HFF-Myc (cell line): Measurements from ENCODE around the gene TMEM91.

Experiments used
- DNase-seq: peaks from one replicate; pipeline ENCODE4 v3.0.0-alpha.2; 2011; ENCODE audit warnings: low read depth; ENCODE audit errors: extremely low read depth
- H3K4me3 ChIP-seq: replicated peaks from 2 replicates; pipeline ENCODE4 v1.5.1; 2011; ENCODE audit warnings: low read depth, mild to moderate bottlenecking, control low read depth, low read length
- TF ChIP-seq, protein P1 (sequence below): IDR thresholded peaks from 2 replicates; pipeline ENCODE4 v1.5.1; 2012; ENCODE audit warnings: mild to moderate bottlenecking, low read depth, low read length, control low read depth; ENCODE audit errors: missing control alignments

TMEM91 gene

DNA sequence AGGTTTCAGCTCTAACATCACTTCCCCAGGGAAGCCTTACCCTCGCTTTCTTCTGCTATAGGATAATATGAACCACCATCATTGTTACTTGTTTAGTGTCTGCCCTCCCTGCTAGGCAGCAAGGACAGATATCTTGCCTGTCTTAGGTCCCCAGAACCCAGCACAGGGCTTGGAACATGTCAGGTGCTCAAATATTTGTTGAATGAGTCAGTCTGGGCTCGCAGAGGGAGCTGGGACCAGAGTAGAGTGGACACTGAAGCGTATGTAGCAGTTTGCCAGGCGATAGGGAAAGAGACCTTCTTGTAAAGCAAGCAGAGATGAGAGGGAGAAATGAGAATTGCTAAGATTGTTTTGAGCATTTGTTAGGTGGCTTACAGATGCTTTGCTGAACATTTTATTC lies 33.0 kb downstream of the TMEM91 start:
- TF ChIP-seq, protein P1, sequence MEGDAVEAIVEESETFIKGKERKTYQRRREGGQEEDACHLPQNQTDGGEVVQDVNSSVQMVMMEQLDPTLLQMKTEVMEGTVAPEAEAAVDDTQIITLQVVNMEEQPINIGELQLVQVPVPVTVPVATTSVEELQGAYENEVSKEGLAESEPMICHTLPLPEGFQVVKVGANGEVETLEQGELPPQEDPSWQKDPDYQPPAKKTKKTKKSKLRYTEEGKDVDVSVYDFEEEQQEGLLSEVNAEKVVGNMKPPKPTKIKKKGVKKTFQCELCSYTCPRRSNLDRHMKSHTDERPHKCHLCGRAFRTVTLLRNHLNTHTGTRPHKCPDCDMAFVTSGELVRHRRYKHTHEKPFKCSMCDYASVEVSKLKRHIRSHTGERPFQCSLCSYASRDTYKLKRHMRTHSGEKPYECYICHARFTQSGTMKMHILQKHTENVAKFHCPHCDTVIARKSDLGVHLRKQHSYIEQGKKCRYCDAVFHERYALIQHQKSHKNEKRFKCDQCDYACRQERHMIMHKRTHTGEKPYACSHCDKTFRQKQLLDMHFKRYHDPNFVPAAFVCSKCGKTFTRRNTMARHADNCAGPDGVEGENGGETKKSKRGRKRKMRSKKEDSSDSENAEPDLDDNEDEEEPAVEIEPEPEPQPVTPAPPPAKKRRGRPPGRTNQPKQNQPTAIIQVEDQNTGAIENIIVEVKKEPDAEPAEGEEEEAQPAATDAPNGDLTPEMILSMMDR = no peak
- DNase-seq = peak; percentile 12
- H3K4me3 ChIP-seq = no peak overlapping the region

DNA sequence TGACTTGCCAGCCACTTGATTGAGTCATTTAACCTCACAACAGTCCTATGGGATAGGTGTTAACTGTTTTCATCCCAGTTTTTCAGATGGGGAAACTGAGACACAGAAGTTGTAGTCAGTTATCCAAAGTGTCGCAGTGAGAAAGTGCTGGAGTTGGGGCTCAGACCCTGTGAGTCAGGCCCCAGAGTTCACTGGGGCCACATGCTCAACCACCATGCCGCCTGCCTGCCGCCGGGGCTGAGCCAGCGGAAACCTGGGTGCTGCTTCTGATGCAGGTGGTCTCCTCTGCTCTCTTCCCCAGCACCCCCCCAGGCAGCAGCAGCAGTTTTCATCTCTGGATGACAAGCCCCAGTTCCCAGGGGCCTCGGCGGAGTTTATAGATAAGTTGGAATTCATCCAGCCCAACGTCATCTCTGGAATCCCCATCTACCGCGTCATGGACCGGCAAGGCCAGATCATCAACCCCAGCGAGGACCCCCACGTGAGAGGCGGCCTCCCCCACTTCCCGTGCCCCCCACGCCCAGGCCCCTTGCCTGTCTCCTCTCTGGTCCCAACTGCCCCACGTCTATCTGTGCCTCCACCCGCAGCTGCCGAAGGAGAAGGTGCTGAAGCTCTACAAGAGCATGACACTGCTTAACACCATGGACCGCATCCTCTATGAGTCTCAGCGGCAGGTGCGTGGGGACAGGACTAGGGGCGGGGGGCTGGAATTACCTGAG lies 34.2 kb downstream of the TMEM91 start:
- no peak overlapping the region for H3K4me3 ChIP-seq
- TF ChIP-seq, protein P1 = no peak
- DNase-seq = no peak

DNA sequence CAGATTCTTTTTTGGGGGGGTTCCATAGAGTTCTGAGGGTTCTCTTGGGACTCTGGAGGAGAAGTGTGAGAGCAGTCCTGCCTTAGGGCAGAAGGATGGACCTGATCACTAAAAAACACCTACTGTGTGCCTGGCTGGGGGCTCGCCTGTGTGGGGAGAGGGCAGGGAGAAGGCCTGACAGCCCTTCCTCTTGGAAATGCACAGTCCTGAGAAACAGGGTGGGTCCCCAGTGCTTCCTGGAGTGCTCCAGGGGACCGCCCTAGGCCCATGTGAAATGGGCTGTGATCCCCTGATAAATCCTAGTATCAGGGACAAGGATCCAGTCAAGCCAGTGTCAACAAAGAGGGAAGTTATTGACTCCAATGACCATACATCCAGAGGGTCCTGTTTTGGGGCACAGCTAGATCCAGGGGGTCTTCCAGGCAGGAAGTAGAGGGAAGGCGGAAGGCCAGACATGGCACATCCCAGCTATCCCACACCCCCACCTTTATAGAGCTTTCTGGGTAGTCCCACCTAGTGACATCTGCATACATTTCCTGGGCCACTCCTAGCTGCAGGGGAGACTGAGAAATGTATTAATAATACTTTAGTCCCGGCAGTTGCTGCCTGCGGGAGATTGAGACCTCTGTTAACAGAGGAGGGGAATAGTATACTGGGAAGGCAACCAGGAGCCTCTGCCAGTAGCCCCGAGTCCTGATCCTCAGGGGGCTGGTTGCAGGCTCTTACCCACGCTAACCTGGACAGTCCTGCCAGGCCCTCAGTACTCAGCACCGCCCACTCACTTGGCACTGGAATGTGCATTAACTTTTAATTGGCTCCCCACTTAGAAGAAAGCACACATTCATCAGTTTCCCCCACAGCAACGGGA lies 35.0 kb downstream of the TMEM91 start:
- no peak for DNase-seq
- H3K4me3 ChIP-seq = no peak overlapping the region
- TF ChIP-seq, protein P1 = no peak

DNA sequence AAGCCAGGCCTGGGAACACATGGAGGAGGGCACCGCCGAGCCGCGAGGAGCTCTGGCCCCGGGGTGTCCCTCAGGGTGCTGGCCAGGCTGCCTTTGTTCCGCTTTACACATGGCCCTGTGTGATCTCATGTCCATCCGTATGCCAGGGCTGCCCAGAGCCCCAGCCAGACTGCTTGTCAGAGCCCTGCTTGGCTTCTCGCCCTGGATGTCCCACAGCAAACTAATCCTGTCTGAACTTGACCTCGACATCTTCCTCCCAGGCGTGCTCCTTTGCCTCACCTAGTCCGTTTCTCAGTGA lies 35.6 kb downstream of the TMEM91 start:
- H3K4me3 ChIP-seq = no peak overlapping the region
- DNase-seq = no peak
- TF ChIP-seq, protein P1 = no peak

DNA sequence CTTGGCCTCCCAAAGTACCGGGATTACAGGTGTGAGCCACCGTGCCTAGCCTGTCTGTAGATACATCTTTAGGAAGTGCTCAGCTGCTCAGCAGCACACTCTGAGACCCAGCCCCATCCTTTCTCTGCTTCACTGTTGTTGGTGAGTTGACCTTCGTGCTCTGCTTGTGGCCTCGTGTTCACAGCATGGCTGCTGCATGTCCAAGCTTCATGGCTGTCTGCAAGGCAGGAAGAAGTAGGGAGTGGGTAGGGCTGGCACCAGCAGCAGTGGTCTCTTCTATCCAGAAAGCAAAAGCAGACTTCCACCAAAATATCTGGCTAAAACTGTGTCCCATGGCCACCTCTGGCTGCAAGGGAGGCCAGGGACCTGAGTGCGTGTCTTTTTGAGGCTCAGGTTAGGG lies 36.6 kb downstream of the TMEM91 start:
- H3K4me3 ChIP-seq = no peak overlapping the region
- TF ChIP-seq, protein P1 = no peak
- no peak for DNase-seq

DNA sequence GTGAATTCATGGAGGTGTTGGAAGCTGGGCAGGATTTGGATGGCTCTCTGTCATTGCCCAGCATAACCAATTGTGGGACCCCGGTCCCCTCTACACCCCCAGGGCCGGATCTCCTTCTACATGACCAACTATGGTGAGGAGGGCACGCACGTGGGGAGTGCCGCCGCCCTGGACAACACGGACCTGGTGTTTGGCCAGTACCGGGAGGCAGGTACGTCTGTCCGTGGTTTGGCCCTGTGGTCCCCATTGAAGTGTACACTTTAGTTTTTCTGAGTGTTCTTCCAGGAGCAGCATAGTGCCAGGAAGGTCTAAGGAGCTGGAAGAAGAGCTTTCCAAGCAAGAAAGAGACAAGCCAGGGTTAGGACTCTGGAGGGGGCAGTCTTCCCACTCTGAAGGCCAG lies 37.6 kb downstream of the TMEM91 start:
- no peak for DNase-seq
- H3K4me3 ChIP-seq = no peak overlapping the region
- TF ChIP-seq, protein P1 = no peak

DNA sequence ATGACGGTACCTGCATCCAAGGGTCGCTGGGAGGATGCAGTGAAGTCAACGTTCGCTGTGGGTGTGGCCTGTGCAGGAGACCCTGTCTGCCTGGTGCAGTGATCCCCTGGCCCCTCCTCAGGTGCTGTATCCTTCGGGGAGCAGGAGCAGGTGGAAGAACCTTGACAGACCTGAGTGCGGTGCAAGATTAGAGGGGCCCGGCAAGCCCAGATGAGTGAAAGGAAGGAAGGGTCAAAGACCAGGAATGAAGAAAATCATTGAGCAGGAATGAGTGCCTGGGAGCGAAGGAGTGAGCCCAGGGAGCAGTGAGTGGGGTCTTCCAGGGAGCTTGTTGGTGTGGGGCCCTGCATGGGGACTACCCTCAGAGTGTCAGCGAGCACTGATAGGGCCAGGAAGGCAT lies 38.1 kb downstream of the TMEM91 start:
- DNase-seq = no peak
- TF ChIP-seq, protein P1 = no peak
- no peak overlapping the region for H3K4me3 ChIP-seq
